ENCODE measurements around the gene TENM4.

GRCh38 chr11:79466411-79466810 is 25.6 kb upstream of the TENM4 start:
- TF ChIP-seq EZH2 (IDR thresholded peaks at IDR 0.05; ENCODE audit: borderline replicate concordance, low read depth, low read length, severe bottlenecking) (no peak), CTCF (IDR thresholded peaks at IDR 0.05; ENCODE audit: borderline replicate concordance, extremely low read depth, low read length, poor library complexity, severe bottlenecking) (no peak)

Data from DND-41 (cell line).